Activated naive CD8-positive, alpha-beta T cell treated with anti-CD3 and anti-CD28 coated beads, Interleukin-2, amount 10 ng/mL, durations not matched to agents 7 days and 5 days (primary cell): ENCODE measurements around the gene SULT1C4. TPM values are rescaled to one million over a fixed set of nuclear protein-coding genes. Genes with fewer than 3 reads are reported as not detected.
"Not testable (repeated sequence)": the region's sequence is repeated elsewhere in the genome, so short reads cannot be mapped to it uniquely, and the experiment has no call there.

Experiments
- ATAC-seq: fragments of 150-1000 bp; cut with Tn5 transposase; one replicate; pipeline ENCODE4 v1.10.0; 2021; ENCODE audit warnings: low read depth, moderate library complexity
- POLR2A ChIA-PET: fragments of 350-600 bp; sonication (Branson Sonifier 250); formaldehyde crosslinking; loops from one replicate; lab custom pipeline; 2021; ENCODE audit warnings: antibody characterized with exemption; lab: Charles Lee
- DNase-seq: peaks from one replicate; pipeline ENCODE4 v3.0.0; 2021
- H3K27ac Mint-ChIP-seq: one replicate; pipeline ENCODE4 v1.8.0; 2022; ENCODE audit warnings: mild to moderate bottlenecking, mixed read lengths
- H3K27me3 Mint-ChIP-seq: one replicate; pipeline ENCODE4 v1.8.0; 2022; ENCODE audit warnings: mild to moderate bottlenecking, moderate library complexity, mixed read lengths
- H3K36me3 Mint-ChIP-seq: one replicate; pipeline ENCODE4 v1.8.0; 2021; ENCODE audit warnings: mild to moderate bottlenecking, mixed read lengths
- H3K4me1 Mint-ChIP-seq: one replicate; pipeline ENCODE4 v1.8.0; 2021; ENCODE audit warnings: mixed read lengths
- H3K4me3 Mint-ChIP-seq: one replicate; pipeline ENCODE4 v1.8.0; 2022; ENCODE audit warnings: mild to moderate bottlenecking, moderate library complexity, mixed read lengths
- H3K9me3 Mint-ChIP-seq: one replicate; pipeline ENCODE4 v1.8.0; 2021; ENCODE audit warnings: mixed read lengths
- total RNA-seq, 2 experiments: library from RNA; stranded (reverse); gene quantifications; one replicate each; pipeline ENCODE4 v1.2.3, GENCODE V29; 2021

SULT1C4 gene
- total RNA-seq, 2 experiments from 2014 or later: not detected

GRCh38 chr2:108409768-108410167, 32.0 kb downstream of the SULT1C4 start:
- H3K4me1 Mint-ChIP-seq: no peaks in the 10 kb centered on the region
- H3K27ac Mint-ChIP-seq: no peak overlapping the region
- no peak overlapping the region for H3K4me3 Mint-ChIP-seq
- peaks cover 9% of the 10 kb centered on the region for H3K9me3 Mint-ChIP-seq
- POLR2A ChIA-PET: no interaction called here
- peaks cover 8% of the 10 kb centered on the region for H3K27me3 Mint-ChIP-seq
- ATAC-seq (no peak), DNase-seq (no peak)
- H3K36me3 Mint-ChIP-seq: no peaks in the 10 kb centered on the region

DNA sequence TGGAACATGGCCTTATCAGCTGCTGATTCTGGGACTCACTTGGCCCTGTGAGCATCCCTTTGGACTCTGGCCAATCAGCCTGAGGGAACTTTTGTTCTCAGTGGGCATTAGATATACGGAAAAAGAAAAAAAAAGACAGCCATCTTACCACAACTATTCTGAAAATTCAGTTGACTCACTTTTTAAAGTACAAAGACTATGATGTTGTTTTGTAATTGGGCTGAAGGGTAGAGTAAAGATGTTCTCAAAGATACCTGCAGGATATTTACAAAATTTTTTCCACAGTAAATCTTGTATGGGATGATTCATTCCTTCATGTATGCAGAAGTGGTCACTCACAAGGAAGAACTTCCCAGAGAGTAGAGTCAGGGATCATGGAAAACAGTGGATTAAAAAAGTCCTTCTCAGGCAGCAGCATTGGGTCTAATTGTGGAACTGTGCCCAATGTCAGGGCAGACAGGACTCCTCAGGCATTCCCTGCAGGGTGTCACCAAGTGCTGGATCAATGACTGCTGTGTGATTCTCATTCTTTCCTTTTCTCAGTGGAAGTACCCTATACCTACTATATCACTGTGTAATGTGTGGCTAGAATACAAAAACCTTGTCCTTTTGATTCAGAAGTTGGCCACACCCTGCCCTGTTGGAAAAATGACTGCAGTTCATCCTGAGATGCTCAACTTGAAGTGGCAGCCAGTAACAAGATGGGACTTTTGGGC, 35.4 kb downstream of the SULT1C4 start:
- no peak for DNase-seq
- H3K4me1 Mint-ChIP-seq: no peaks in the 10 kb centered on the region
- H3K9me3 Mint-ChIP-seq: no peaks in the 10 kb centered on the region
- H3K27me3 Mint-ChIP-seq: peaks cover 4% of the 10 kb centered on the region
- H3K36me3 Mint-ChIP-seq: no peaks in the 10 kb centered on the region
- POLR2A ChIA-PET: no interaction called here
- no peak overlapping the region for H3K27ac Mint-ChIP-seq
- ATAC-seq: no peak
- no peak overlapping the region for H3K4me3 Mint-ChIP-seq

- no peak for ATAC-seq
- POLR2A ChIA-PET: no interaction called here
Measured at GRCh38 chr2:108413711-108414095, 35.9 kb downstream of the SULT1C4 start.

DNA sequence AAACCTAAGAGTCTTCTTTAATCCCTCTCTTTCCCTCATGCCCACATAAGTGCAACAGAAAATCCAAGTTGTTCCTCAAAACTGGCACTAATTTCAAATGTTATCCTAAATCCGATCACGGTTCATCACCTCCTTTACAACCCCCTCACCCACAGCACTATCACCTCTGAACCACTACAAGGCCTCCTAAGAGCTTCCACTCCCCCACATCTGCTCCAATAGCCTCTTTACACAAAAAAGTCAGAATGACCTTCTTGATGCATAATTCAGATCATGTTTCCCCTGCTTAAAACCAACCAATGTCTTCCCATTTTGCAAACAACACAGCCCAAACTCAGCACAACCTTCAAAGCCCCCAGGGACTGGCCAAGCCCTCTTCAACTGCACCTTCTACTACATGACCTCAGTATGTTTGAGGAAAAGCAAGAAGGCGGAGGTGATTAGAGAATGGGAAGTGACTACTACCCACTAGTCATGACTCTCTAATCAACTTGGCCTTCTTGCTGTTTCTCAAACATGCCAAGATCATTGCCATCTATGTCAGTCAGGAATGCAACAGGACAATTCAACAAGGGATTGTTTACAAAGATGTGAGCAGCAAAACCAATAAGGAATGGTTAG, 36.6 kb downstream of the SULT1C4 start:
- Mint-ChIP-seq H3K27ac (no peak overlapping the region), H3K9me3 (no peaks in the 10 kb centered on the region), H3K4me3 (no peak overlapping the region), H3K4me1 (no peaks in the 10 kb centered on the region), H3K36me3 (no peaks in the 10 kb centered on the region), H3K27me3 (no peaks in the 10 kb centered on the region)
- no peak for DNase-seq
- POLR2A ChIA-PET: no interaction called here
- no peak for ATAC-seq

More at GRCh38 chr2:108413711-108414095, 35.9 kb downstream of the SULT1C4 start:
- no peak overlapping the region for H3K27ac Mint-ChIP-seq
- no peak for DNase-seq
- H3K36me3 Mint-ChIP-seq: no peaks in the 10 kb centered on the region
- no peaks in the 10 kb centered on the region for H3K9me3 Mint-ChIP-seq
- no peak overlapping the region for H3K4me3 Mint-ChIP-seq
- H3K4me1 Mint-ChIP-seq: no peaks in the 10 kb centered on the region
- H3K27me3 Mint-ChIP-seq: no peaks in the 10 kb centered on the region

GRCh38 chr2:108414945-108415344, 37.2 kb downstream of the SULT1C4 start:
- Mint-ChIP-seq H3K27me3 (no peaks in the 10 kb centered on the region), H3K9me3 (no peaks in the 10 kb centered on the region), H3K36me3 (no peaks in the 10 kb centered on the region), H3K4me1 (no peaks in the 10 kb centered on the region), H3K27ac (no peak overlapping the region), H3K4me3 (no peak overlapping the region)
- DNase-seq: no peak
- peak; percentile 42 for ATAC-seq
- POLR2A ChIA-PET: no interaction called here

- ATAC-seq (no peak), DNase-seq (no peak)
- Mint-ChIP-seq H3K27ac (no peak overlapping the region), H3K27me3 (no peaks in the 10 kb centered on the region), H3K9me3 (no peaks in the 10 kb centered on the region), H3K36me3 (no peaks in the 10 kb centered on the region), H3K4me3 (no peak overlapping the region), H3K4me1 (no peaks in the 10 kb centered on the region)
- POLR2A ChIA-PET: no interaction called here
Measured at GRCh38 chr2:108417254-108417653, 39.5 kb downstream of the SULT1C4 start.

GRCh38 chr2:108418416-108418815, 40.7 kb downstream of the SULT1C4 start:
- H3K27ac Mint-ChIP-seq: no peak overlapping the region
- POLR2A ChIA-PET: no interaction called here
- no peaks in the 10 kb centered on the region for H3K9me3 Mint-ChIP-seq
- no peaks in the 10 kb centered on the region for H3K36me3 Mint-ChIP-seq
- H3K27me3 Mint-ChIP-seq: peaks cover 6% of the 10 kb centered on the region
- no peak for DNase-seq
- ATAC-seq: no peak
- H3K4me1 Mint-ChIP-seq: no peaks in the 10 kb centered on the region
- no peak overlapping the region for H3K4me3 Mint-ChIP-seq

GRCh38 chr2:108423067-108423466, 45.3 kb downstream of the SULT1C4 start:
- DNase-seq: no peak
- no peak overlapping the region for H3K27ac Mint-ChIP-seq
- ATAC-seq: no peak
- no peaks in the 10 kb centered on the region for H3K36me3 Mint-ChIP-seq
- no peak overlapping the region for H3K4me3 Mint-ChIP-seq
- POLR2A ChIA-PET: no interaction called here
- no peaks in the 10 kb centered on the region for H3K9me3 Mint-ChIP-seq
- no peaks in the 10 kb centered on the region for H3K4me1 Mint-ChIP-seq
- peaks cover 6% of the 10 kb centered on the region for H3K27me3 Mint-ChIP-seq

DNA sequence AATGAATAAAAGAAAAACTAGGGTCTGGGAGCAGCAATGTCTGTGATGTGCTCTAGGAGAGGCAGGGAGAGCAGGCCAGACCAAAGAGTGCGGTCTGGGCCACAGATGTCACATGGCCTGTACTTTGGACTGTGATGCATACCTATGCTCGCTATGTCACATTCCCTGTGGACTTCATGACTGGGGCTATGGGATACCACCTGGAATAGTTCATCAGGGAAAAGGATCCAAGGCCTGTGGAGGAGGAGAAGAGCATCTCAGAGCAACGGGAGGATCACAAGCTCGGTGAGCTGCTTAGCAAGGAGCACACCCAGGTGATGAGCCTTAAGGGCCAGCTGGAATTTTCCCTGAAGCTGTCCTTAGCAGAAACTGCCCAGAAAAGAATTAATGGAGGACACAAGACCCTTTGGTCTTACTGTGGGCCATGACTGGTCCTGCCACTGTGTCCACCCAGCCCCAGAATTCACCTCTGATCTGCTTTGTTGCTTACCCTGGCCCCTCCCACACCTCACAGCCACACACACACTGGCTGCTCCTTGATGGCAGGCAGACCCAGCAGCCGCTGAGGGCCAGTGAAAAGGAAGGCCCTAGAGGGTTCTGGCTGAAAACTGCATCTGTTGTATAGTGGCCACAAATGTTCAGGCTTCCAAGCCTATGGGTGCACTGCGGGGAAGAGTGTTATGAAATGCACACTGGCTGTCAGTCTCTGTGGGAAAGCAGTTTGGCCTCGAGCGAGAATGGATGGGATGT, 45.9 kb downstream of the SULT1C4 start:
- DNase-seq: no peak
- ATAC-seq: no peak
- no peak overlapping the region for H3K4me3 Mint-ChIP-seq
- H3K27ac Mint-ChIP-seq: no peak overlapping the region
- no peaks in the 10 kb centered on the region for H3K4me1 Mint-ChIP-seq
- no peaks in the 10 kb centered on the region for H3K9me3 Mint-ChIP-seq
- no peaks in the 10 kb centered on the region for H3K36me3 Mint-ChIP-seq
- POLR2A ChIA-PET: no interaction called here
- peaks cover 6% of the 10 kb centered on the region for H3K27me3 Mint-ChIP-seq

DNA sequence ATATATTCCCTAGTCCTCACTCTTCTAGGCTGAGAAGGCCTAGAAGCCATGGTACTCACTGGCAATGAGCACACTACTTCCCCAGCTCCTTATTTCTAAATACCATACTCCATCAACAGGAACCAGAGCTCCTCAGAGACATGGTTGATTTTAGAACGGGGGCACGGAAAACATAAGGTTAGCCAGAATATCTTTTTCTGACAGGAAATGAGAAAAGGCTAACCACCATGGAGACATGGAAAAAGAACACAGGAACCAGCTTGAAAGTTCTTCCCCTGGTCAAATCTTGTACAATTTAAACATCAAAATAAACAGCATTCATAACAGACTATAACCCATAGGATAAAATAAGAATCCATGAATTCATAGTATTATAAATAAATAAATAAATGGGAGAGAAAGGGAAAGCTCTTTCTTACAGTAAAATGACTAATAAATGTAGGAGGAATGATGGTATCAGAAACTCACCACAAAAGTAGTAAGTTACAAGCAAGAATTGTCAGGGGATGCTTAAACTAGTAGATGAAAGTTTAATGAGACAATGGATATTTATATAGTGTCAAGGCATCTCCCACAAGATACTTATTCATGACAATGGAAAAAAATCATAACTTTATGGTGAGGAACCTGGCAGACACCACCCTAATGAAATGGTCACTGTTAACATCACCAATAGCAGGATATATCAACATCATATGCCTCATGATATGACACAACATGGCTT, 50.7 kb downstream of the SULT1C4 start:
- POLR2A ChIA-PET: interaction anchor here (0.6 kb wide), 1 partner anchor 105 kb away, joined by 4 read pairs; no protein-coding TSS in a partner anchor
- Mint-ChIP-seq H3K36me3 (peaks cover 3% of the 10 kb centered on the region), H3K4me1 (no peaks in the 10 kb centered on the region), H3K4me3 (no peak overlapping the region), H3K27ac (no peak overlapping the region), H3K27me3 (peaks cover 2% of the 10 kb centered on the region), H3K9me3 (peaks cover under 1% of the 10 kb centered on the region)
- ATAC-seq: no peak
- DNase-seq: no peak

- ATAC-seq, H3K27ac Mint-ChIP-seq, DNase-seq, POLR2A ChIA-PET, H3K4me3 Mint-ChIP-seq, H3K9me3 Mint-ChIP-seq, H3K27me3 Mint-ChIP-seq: not testable (repeated sequence)
- Mint-ChIP-seq H3K4me1 (peaks cover 10% of the 10 kb centered on the region), H3K36me3 (peaks cover 11% of the 10 kb centered on the region)
Measured at GRCh38 chr2:108435578-108435977, 57.8 kb downstream of the SULT1C4 start.

GRCh38 chr2:108436976-108437375, 59.2 kb downstream of the SULT1C4 start:
- Mint-ChIP-seq H3K36me3 (peaks cover 10% of the 10 kb centered on the region), H3K4me1 (peaks cover 10% of the 10 kb centered on the region), H3K27ac (peak overlapping the region; percentile 54), H3K9me3 (peaks cover 5% of the 10 kb centered on the region), H3K4me3 (peak overlapping the region; percentile 41), H3K27me3 (peaks cover under 1% of the 10 kb centered on the region)
- ATAC-seq (no peak), DNase-seq (no peak)
- POLR2A ChIA-PET: no interaction called here
